Stimulated activated CD8-positive, alpha-beta memory T cell treated with anti-CD3 and anti-CD28 coated beads, Interleukin-12 subunit alpha, Interleukin-12 subunit beta, amount 100 ng/mL, for 4 hours (primary cell): Measurements from ENCODE around the gene CGB7.

ENCODE experiments used
- DNase-seq: peaks from one replicate; pipeline ENCODE4 v3.0.0-alpha.2; 2020; ENCODE audit warnings: low read depth

CGB7 gene

GRCh38 chr19:49016067-49016839 lies 41.3 kb downstream of the CGB7 start:
- DNase-seq, result no peak

GRCh38 chr19:49014870-49015255 lies 42.7 kb downstream of the CGB7 start:
- DNase-seq, result no peak

GRCh38 chr19:49014123-49014869 lies 43.3 kb downstream of the CGB7 start:
- DNase-seq, result no peak

- no peak for DNase-seq
Measured at GRCh38 chr19:49011194-49011593, 46.4 kb downstream of the CGB7 start.

GRCh38 chr19:49010453-49010852 lies 47.1 kb downstream of the CGB7 start:
- no peak for DNase-seq

GRCh38 chr19:49009828-49010227 lies 47.7 kb downstream of the CGB7 start:
- no peak for DNase-seq

- DNase-seq, result no peak
Measured at GRCh38 chr19:49006905-49007304, 50.6 kb downstream of the CGB7 start.

- DNase-seq, result no peak
Measured at GRCh38 chr19:49004964-49005614, 52.5 kb downstream of the CGB7 start.
